ENCODE results near the gene GM2A. TPM values are rescaled to one million over a fixed set of nuclear protein-coding genes. Genes with fewer than 3 reads are reported as not detected.
"Not testable (repeated sequence)": the region's sequence is repeated elsewhere in the genome, so short reads cannot be mapped to it uniquely, and the experiment has no call there.

GM2A gene
- total RNA-seq, 2 donors from 2014 or later, result 36.8 to 85.2 TPM

- DNase-seq (ENCODE audit: low spot score in 2 of 2) (no peak), ATAC-seq (no peak)
- H3K36me3 Mint-ChIP-seq, result no peaks in the 10 kb centered on the region
- H3K9me3 Mint-ChIP-seq, result no peaks in the 10 kb centered on the region
- H3K27ac Mint-ChIP-seq, result no peak overlapping the region
Observed at GRCh38 chr5:151240924-151241635, 11.9 kb upstream of the GM2A start.

DNA sequence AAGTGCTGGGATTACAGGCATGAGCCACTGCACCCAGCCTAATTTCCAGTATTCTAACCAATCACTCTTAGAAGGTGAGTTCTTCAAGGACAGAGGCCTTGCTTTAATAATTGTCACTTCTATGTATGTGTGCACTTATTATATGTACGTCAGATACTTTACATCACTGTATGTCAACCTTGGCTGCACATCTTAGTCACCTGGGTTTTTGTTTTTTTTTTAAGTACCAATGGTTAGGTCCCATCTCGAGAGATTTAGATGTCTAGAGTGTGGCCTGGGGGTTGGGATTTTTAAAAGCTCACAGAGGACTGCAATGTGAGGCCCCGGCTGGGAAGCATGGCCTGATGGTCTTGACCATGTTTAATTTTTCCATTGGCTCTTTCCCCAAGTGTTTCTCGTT is 9.9 kb upstream of the GM2A start:
- ATAC-seq (no peak), DNase-seq (ENCODE audit: low spot score in 2 of 2) (no peak)
- Mint-ChIP-seq H3K27ac (no peak overlapping the region), H3K36me3 (no peaks in the 10 kb centered on the region), H3K9me3 (no peaks in the 10 kb centered on the region)

DNA sequence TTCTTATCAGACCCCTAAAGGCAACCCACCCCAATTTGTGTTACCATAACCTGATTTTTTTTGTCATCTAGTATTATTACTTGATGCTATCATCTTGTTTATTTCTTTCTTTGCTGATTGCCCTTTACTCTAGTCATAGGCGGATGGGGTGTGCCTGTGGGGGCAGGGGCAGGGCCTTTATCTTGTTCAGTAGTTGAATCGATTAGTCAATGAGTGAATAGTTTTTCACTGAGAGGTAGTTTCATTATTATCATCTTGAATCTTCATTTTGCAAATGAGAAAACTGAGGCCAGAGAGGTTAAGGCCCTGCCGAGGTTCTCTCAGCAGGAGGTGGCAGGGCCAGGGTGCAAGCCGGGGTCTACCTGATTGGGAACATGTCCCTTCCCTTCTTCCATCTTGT is 9.4 kb upstream of the GM2A start:
- peak; percentile 33 to 85 for ATAC-seq
- no peak for DNase-seq (ENCODE audit: low spot score in 2 of 2)
- Mint-ChIP-seq H3K9me3 (no peaks in the 10 kb centered on the region), H3K27ac (peak overlapping the region in 1 of 2 donors; percentile 84), H3K36me3 (no peaks in the 10 kb centered on the region)

- no peaks in the 10 kb centered on the region for H3K36me3 Mint-ChIP-seq
- no peaks in the 10 kb centered on the region for H3K9me3 Mint-ChIP-seq
- DNase-seq (ENCODE audit: low spot score in 2 of 2), result no peak
- H3K27ac Mint-ChIP-seq, result peak overlapping the region in 1 of 2 donors; percentile 45
- peak; percentile 8 to 28 for ATAC-seq
Observed at GRCh38 chr5:151244206-151244605, 8.8 kb upstream of the GM2A start.

DNA sequence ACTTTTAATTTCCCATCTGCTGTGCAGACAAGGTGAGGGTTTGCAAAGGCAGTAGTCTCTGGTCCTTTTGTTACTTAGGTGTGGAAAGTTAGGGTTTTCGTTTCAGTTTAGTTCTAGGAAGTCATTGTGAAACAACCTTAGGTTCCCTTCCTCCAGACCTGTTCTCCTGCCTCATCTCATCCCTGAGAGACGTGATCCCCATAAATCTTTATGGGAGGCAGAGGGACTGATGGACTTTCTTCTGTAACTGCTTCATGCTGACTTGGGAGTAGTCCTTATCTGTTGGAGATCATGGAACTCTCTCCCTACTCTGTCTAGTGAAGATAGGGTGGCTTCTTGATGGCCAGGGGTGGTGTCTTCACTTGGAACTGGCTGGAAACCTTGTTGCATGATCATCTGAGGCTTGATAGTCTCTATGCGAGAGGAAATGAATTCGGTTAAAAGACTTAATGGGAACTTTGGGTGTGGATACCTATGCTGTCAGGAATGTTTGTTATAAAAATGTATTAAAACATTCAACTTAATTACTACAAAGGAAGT is 7.2 kb upstream of the GM2A start:
- ATAC-seq (peak in 1 of 2 donors; percentile 19), DNase-seq (ENCODE audit: low spot score in 2 of 2) (no peak)
- H3K27ac Mint-ChIP-seq, result no peak overlapping the region
- peaks cover 0 to 5% of the 10 kb centered on the region in 2 donors for H3K9me3 Mint-ChIP-seq
- H3K36me3 Mint-ChIP-seq, result peaks cover 0 to 7% of the 10 kb centered on the region in 2 donors

- Mint-ChIP-seq H3K27ac (no peak overlapping the region), H3K36me3 (peaks cover 0 to 11% of the 10 kb centered on the region in 2 donors), H3K9me3 (peaks cover 0 to 5% of the 10 kb centered on the region in 2 donors)
- DNase-seq (ENCODE audit: low spot score in 2 of 2), result no peak
- no peak for ATAC-seq
Observed at GRCh38 chr5:151248651-151249050, 4.3 kb upstream of the GM2A start.

- DNase-seq (ENCODE audit: low spot score in 2 of 2) (no peak), ATAC-seq (no peak)
- peaks cover 0 to 5% of the 10 kb centered on the region in 2 donors for H3K9me3 Mint-ChIP-seq
- peaks cover 0 to 15% of the 10 kb centered on the region in 2 donors for H3K36me3 Mint-ChIP-seq
- H3K27ac Mint-ChIP-seq, result no peak overlapping the region
Observed at GRCh38 chr5:151249281-151249680, 3.7 kb upstream of the GM2A start.

DNA sequence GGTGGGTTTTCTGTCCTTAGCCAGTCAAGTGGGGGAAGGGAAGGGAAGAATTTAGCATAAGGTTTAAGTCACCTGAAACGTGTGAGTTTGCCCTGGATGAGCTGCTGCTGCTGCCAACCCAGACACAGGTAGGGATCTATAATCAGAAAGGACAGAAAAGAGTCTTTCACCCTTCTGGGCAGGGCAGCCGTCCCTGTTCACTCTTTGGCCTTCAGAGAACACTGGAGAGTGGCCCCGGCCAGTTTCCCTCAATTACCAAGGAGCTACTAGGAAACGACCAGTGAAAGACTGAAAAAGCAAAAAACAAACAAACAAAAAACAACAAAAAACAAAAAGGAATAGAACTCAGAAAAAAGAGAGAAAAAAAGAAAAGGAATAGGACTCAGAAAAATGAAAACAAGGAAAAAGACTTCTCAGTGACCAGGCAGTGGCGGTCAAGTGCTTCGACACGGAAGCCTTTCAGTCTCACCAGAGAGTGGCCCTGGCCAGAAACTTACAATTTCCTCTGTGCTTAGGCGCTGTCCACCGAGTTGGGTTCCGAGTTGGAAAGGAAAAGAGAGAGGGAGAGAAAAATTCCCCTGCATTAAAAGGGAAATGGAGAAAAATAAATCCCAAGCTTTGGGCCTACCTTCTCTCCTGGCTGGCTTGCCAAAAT is 2.5 kb upstream of the GM2A start:
- peaks cover 0 to 5% of the 10 kb centered on the region in 2 donors for H3K9me3 Mint-ChIP-seq
- DNase-seq (ENCODE audit: low spot score in 2 of 2) (no peak), ATAC-seq (no peak)
- peak overlapping the region; percentile 1 to 52 for H3K27ac Mint-ChIP-seq
- peaks cover 0 to 15% of the 10 kb centered on the region in 2 donors for H3K36me3 Mint-ChIP-seq

GRCh38 chr5:151251001-151251551 is 1.9 kb upstream of the GM2A start:
- peaks cover 0 to 15% of the 10 kb centered on the region in 2 donors for H3K36me3 Mint-ChIP-seq
- DNase-seq (ENCODE audit: low spot score in 2 of 2) (no peak), ATAC-seq (peak in 1 of 2 donors; percentile 17)
- H3K27ac Mint-ChIP-seq, result peak overlapping the region in 1 of 2 donors; percentile 52
- H3K9me3 Mint-ChIP-seq, result peaks cover 0 to 5% of the 10 kb centered on the region in 2 donors

GRCh38 chr5:151251621-151252020 is 1.4 kb upstream of the GM2A start:
- peaks cover 0 to 15% of the 10 kb centered on the region in 2 donors for H3K36me3 Mint-ChIP-seq

GRCh38 chr5:151253605-151253950 is 593 bp downstream of the GM2A start:
- H3K27ac Mint-ChIP-seq, result peak overlapping the region; percentile 52 to 83
- ATAC-seq (no peak), DNase-seq (ENCODE audit: low spot score in 2 of 2) (no peak)
- H3K36me3 Mint-ChIP-seq, result peaks cover 0 to 15% of the 10 kb centered on the region in 2 donors
- peaks cover 0 to 5% of the 10 kb centered on the region in 2 donors for H3K9me3 Mint-ChIP-seq

More at GRCh38 chr5:151251621-151252020, 1.4 kb upstream of the GM2A start:
- Mint-ChIP-seq H3K27ac (peak overlapping the region in 1 of 2 donors; percentile 52), H3K9me3 (peaks cover 0 to 5% of the 10 kb centered on the region in 2 donors)
- ATAC-seq (no peak), DNase-seq (ENCODE audit: low spot score in 2 of 2) (no peak)

GRCh38 chr5:151254556-151254955 is 1.6 kb downstream of the GM2A start:
- ATAC-seq (no peak), DNase-seq (ENCODE audit: low spot score in 2 of 2) (no peak)
- peaks cover 0 to 15% of the 10 kb centered on the region in 2 donors for H3K36me3 Mint-ChIP-seq
- H3K27ac Mint-ChIP-seq, result no peak overlapping the region
- H3K9me3 Mint-ChIP-seq, result peaks cover 0 to 5% of the 10 kb centered on the region in 2 donors

DNA sequence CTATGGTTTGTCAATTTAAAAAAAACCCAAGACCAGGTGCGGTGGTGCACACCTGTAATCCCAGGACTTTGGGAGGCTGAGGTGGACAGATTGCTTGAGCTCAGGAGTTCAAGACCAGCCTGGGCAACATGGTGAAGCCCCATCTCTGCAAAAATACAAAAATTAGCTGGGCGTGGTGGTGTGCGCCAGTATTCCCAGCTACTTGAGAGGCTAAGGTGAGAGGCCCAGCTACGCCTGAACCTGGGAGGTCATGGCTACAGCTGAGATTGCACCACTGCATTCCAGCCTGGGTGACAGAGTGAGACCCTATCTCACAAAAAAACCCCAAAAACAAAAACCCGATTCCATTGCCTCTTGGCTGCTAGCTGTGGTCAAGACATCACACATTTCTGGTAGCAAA is 2.0 kb downstream of the GM2A start:
- ATAC-seq; H3K27ac Mint-ChIP-seq; DNase-seq (ENCODE audit: low spot score in 2 of 2); H3K9me3 Mint-ChIP-seq: not testable (repeated sequence)
- H3K36me3 Mint-ChIP-seq, result peaks cover 0 to 15% of the 10 kb centered on the region in 2 donors

DNA sequence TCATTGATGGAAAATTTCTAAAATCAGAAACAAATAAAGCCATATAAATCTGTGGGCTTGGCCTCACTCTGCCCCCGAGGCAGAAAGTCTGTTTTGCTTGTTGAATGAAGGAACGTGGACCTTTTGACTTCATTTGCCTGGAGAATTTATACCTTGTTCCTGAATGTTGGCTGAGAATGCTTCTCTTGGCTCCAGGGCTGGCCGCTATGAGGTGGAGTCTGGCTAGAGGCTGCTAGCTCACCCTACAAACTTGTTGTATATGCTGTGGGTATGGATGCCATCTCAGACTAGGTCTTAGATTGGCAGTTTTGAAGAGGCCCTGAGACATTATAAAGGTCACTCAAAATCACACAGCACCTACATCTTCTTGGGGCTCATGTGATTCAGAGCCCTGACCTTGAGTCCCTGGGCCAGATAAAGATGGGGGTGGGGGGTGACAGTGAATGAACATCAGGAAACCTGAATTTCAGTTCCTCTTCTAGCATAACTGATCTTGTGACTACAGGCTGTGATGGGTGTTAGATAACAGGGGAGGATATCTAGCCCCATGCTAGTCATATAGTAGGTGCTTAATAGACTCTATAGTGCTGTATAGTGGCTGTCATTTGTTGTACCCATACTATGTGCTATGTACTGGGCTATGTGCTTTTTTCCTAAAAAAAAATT is 2.8 kb downstream of the GM2A start:
- H3K9me3 Mint-ChIP-seq, result no peaks in the 10 kb centered on the region
- H3K27ac Mint-ChIP-seq, result no peak overlapping the region
- ATAC-seq (no peak), DNase-seq (ENCODE audit: low spot score in 2 of 2) (no peak)
- peaks cover 0 to 8% of the 10 kb centered on the region in 2 donors for H3K36me3 Mint-ChIP-seq

- peak overlapping the region in 1 of 2 donors; percentile 26 for H3K27ac Mint-ChIP-seq
- H3K36me3 Mint-ChIP-seq, result peaks cover 0 to 8% of the 10 kb centered on the region in 2 donors
- no peaks in the 10 kb centered on the region for H3K9me3 Mint-ChIP-seq
- DNase-seq (ENCODE audit: low spot score in 2 of 2) (no peak), ATAC-seq (no peak)
Observed at GRCh38 chr5:151257731-151258181, 4.8 kb downstream of the GM2A start.

DNA sequence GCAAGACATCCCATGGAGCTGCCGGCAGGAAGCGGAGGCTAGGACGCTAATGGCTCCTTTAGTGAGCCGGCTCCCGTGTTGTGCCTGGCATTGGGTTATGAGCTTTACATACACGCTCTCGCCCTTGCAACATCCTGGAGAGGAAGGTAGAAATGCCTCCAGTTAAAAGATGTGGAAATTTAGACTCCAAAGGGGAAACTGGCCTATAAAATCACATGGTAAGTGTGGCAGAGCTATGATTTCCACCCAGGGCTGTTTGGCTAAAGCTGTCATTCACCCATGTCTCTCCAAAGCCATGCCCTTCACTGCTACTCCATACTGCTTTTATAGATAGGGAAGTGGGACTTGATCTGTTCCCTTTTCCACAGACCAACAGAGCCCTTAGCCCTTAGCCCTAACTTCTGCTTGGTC is 5.2 kb downstream of the GM2A start:
- no peaks in the 10 kb centered on the region for H3K9me3 Mint-ChIP-seq
- peaks cover 0 to 8% of the 10 kb centered on the region in 2 donors for H3K36me3 Mint-ChIP-seq
- ATAC-seq, result no peak
- peak overlapping the region; percentile 26 to 59 for H3K27ac Mint-ChIP-seq
- DNase-seq (ENCODE audit: low spot score in 2 of 2), result no peak

Measured in activated naive CD4-positive, alpha-beta T cell treated with anti-CD3 and anti-CD28 coated beads, Interleukin-2, amount 50 U/mL, for 72 hours (primary cell).